Measurements from ENCODE around the gene TMEM63C.

DNA sequence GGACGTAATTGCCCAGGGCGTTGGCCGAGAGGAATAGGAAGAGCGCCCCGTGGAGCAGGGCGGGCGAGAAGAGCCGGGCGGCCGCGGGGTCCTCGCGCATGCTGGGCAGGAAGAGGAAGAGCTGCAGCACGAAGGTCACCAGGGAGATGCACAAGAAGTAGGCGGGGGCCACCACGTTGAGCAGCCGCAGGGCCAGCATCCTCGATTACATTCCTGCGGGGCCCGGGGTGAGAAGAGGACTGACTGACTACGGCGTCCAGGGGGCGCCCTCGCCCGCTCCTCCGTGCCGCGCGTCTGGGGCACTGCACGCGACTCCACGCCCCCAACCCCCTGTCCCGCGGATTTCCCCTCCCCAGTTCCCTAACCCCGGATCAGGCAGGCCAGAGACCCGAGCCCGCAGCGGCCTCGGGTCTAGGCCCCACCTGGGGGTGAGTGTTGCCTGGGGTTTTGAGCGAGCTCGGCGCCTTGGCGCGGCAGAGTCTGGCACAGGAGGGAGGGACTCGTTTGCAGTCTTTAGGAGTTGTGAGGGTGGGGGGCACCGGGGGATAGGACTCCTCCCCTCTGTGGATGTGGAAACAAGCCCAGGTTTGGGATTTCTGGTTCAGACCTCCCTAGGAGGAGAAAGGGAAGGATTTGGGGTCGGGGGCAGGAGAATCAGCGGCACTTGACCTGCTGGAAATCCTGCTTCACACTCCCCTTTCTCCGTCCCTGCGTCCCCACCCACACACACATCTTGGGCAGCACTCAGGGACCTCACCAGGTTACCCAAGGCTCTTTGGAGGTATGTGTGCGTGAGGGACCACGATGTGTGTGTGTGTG is 41.8 kb upstream of the TMEM63C start:
- TF ChIP-seq, protein P1, sequence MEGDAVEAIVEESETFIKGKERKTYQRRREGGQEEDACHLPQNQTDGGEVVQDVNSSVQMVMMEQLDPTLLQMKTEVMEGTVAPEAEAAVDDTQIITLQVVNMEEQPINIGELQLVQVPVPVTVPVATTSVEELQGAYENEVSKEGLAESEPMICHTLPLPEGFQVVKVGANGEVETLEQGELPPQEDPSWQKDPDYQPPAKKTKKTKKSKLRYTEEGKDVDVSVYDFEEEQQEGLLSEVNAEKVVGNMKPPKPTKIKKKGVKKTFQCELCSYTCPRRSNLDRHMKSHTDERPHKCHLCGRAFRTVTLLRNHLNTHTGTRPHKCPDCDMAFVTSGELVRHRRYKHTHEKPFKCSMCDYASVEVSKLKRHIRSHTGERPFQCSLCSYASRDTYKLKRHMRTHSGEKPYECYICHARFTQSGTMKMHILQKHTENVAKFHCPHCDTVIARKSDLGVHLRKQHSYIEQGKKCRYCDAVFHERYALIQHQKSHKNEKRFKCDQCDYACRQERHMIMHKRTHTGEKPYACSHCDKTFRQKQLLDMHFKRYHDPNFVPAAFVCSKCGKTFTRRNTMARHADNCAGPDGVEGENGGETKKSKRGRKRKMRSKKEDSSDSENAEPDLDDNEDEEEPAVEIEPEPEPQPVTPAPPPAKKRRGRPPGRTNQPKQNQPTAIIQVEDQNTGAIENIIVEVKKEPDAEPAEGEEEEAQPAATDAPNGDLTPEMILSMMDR (conservative IDR thresholded peaks at IDR 0.05; ENCODE audit: low read depth, low read length) = peak; percentile 80
- TF ChIP-seq EZH2 (IDR thresholded peaks at IDR 0.05; ENCODE audit: borderline replicate concordance, low read depth, low read length, poor library complexity, severe bottlenecking) = no peak

All from A673 (cell line).